Breast epithelium (tissue), 4 donors: Measurements from ENCODE around the gene DAPK1. TPM values are rescaled to one million over a fixed set of nuclear protein-coding genes. Genes with fewer than 3 reads are reported as not detected.

Source experiments
- DNase-seq, 2 donors: peaks; one replicate each; pipeline ENCODE4 v3.0.0-alpha.2; 2019; ENCODE audit warnings: low spot score in 2 of 2
- H3K27ac ChIP-seq, 2 donors: fragments of 200-600 bp; sonication (generic) in 1 of 2; one replicate each; pipeline ENCODE4 v1.5.1; 2016 to 2019; ENCODE audit warnings: mild to moderate bottlenecking in 1 of 2
- H3K27me3 ChIP-seq, 2 donors: fragments of 200-600 bp; sonication (generic) in 1 of 2; one replicate each; pipeline versions ENCODE4 v1.5.1 to v1.6.0; 2017 to 2019; ENCODE audit warnings: control low read depth in 1 of 2, mild to moderate bottlenecking in 1 of 2
- H3K36me3 ChIP-seq: fragments of 200-600 bp; one replicate; pipeline ENCODE4 v1.5.1; 2019
- H3K4me1 ChIP-seq, 2 donors: fragments of 200-600 bp; sonication (generic); one replicate each; pipeline ENCODE4 v1.5.1; 2016 to 2019; ENCODE audit warnings: control low read depth in 1 of 2
- H3K4me3 ChIP-seq, 3 donors: fragments of 200-600 bp; sonication (generic); 1 replicate in 2 of 3; 2 replicates in 1 of 3; pipeline ENCODE4 v1.5.1; 2016 to 2019; ENCODE audit warnings: mild to moderate bottlenecking in 3 of 3, moderate library complexity in 2 of 3
- H3K9me3 ChIP-seq, 2 donors: fragments of 200-600 bp; sonication (generic) in 1 of 2; one replicate each; pipeline ENCODE4 v1.5.1; 2016 to 2019; ENCODE audit warnings: control low read depth in 1 of 2
- POLR2A ChIP-seq: fragments of 450-650 bp; IDR thresholded peaks from one replicate; pipeline ENCODE4 v1.6.1; 2016; ENCODE audit warnings: antibody characterized with exemption, mild to moderate bottlenecking, moderate library complexity
- POLR2AphosphoS5 ChIP-seq, 3 donors: sonication (generic); formaldehyde crosslinking; IDR thresholded peaks; one replicate each; pipeline ENCODE4 v1.6.1; 2017; ENCODE audit warnings: antibody characterized with exemption in 3 of 3
- intact Hi-C: fragments of 100-400 bp; cut with DNase I; formaldehyde crosslinking; loops from one replicate; pipeline ENCODE4 v1.15.1; 2023; ENCODE audit warnings: low total_unique reads
- total RNA-seq, 3 donors: library from RNA; depleted of rRNA; stranded (reverse); fragments of >200 nt; gene quantifications; one replicate each; pipeline ENCODE4 v1.1.0, GENCODE V29; 2016
- TF ChIP-seq, protein P1 (sequence below), 3 donors: fragments of 450-650 bp; IDR thresholded peaks; one replicate each; pipeline ENCODE4 v1.5.1; 2016 to 2017; ENCODE audit warnings: antibody characterized with exemption in 3 of 3, mild to moderate bottlenecking in 3 of 3, moderate library complexity in 3 of 3

Gene DAPK1
- total RNA-seq, 3 donors from 2014 or later = 14.7 to 42.6 (median 34.5) TPM

GRCh38 chr9:87643778-87644570, 146.3 kb downstream of the DAPK1 start:
- Histone ChIP-seq H3K27ac (no peak overlapping the region), H3K4me3 (no peak overlapping the region), H3K4me1 (no peaks in the 10 kb centered on the region), H3K36me3 (no peaks in the 10 kb centered on the region), H3K9me3 (no peaks in the 10 kb centered on the region), H3K27me3 (peaks cover 0 to 26% of the 10 kb centered on the region in 2 donors)
- no peak for DNase-seq
- intact Hi-C loops = no loop called here
- TF ChIP-seq POLR2AphosphoS5 (IDR thresholded peaks at IDR 0.05) (no peak), POLR2A (no peak)
- TF ChIP-seq, protein P1, sequence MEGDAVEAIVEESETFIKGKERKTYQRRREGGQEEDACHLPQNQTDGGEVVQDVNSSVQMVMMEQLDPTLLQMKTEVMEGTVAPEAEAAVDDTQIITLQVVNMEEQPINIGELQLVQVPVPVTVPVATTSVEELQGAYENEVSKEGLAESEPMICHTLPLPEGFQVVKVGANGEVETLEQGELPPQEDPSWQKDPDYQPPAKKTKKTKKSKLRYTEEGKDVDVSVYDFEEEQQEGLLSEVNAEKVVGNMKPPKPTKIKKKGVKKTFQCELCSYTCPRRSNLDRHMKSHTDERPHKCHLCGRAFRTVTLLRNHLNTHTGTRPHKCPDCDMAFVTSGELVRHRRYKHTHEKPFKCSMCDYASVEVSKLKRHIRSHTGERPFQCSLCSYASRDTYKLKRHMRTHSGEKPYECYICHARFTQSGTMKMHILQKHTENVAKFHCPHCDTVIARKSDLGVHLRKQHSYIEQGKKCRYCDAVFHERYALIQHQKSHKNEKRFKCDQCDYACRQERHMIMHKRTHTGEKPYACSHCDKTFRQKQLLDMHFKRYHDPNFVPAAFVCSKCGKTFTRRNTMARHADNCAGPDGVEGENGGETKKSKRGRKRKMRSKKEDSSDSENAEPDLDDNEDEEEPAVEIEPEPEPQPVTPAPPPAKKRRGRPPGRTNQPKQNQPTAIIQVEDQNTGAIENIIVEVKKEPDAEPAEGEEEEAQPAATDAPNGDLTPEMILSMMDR (IDR thresholded peaks at IDR 0.05) = no peak

- intact Hi-C loops = no loop called here
Observed at GRCh38 chr9:87644659-87645058, 147.0 kb downstream of the DAPK1 start.

GRCh38 chr9:87646546-87646945, 148.9 kb downstream of the DAPK1 start:
- DNase-seq = no peak
- Histone ChIP-seq H3K27me3 (peaks cover 0 to 34% of the 10 kb centered on the region in 2 donors), H3K36me3 (no peaks in the 10 kb centered on the region), H3K9me3 (no peaks in the 10 kb centered on the region), H3K4me1 (peaks cover 0 to 6% of the 10 kb centered on the region in 2 donors), H3K4me3 (no peak overlapping the region), H3K27ac (no peak overlapping the region)
- intact Hi-C loops = no loop called here
- TF ChIP-seq POLR2A (no peak), POLR2AphosphoS5 (IDR thresholded peaks at IDR 0.05) (no peak)
- TF ChIP-seq, protein P1 (IDR thresholded peaks at IDR 0.05) = no peak

More at GRCh38 chr9:87644659-87645058, 147.0 kb downstream of the DAPK1 start:
- Histone ChIP-seq H3K27ac (no peak overlapping the region), H3K4me3 (no peak overlapping the region), H3K36me3 (no peaks in the 10 kb centered on the region), H3K4me1 (no peaks in the 10 kb centered on the region), H3K9me3 (no peaks in the 10 kb centered on the region), H3K27me3 (peaks cover 0 to 31% of the 10 kb centered on the region in 2 donors)
- no peak for DNase-seq
- TF ChIP-seq POLR2AphosphoS5 (IDR thresholded peaks at IDR 0.05) (no peak), POLR2A (no peak)
- TF ChIP-seq, protein P1 (IDR thresholded peaks at IDR 0.05) = no peak

DNA sequence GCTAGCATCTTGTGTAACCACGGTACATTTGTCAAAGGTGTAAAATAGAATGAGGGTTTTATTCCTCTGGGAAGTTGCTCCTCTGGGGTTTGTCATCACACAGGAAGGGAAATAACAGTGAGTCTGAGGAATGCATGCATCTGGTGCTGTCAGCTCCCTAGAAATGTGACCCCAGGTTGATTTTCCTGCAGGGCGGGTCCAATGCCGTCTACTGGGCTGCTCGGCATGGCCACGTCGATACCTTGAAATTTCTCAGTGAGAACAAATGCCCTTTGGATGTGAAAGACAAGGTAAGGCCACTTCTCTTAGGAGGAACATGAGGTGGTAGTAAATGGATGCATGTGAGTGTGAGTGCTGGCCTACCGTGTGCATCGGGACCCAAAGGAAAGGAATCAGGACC, 149.4 kb downstream of the DAPK1 start:
- no peak overlapping the region for H3K4me3 ChIP-seq
- no peak overlapping the region for H3K27ac ChIP-seq
- no peak for TF ChIP-seq POLR2A
- no peak for TF ChIP-seq POLR2AphosphoS5 (IDR thresholded peaks at IDR 0.05)
- TF ChIP-seq, protein P1 (IDR thresholded peaks at IDR 0.05) = no peak
- H3K27me3 ChIP-seq = peaks cover 0 to 34% of the 10 kb centered on the region in 2 donors
- peaks cover 0 to 6% of the 10 kb centered on the region in 2 donors for H3K4me1 ChIP-seq
- no peak for DNase-seq
- no peaks in the 10 kb centered on the region for H3K36me3 ChIP-seq
- no peaks in the 10 kb centered on the region for H3K9me3 ChIP-seq
- intact Hi-C loops = no loop called here

GRCh38 chr9:87648606-87649005, 150.9 kb downstream of the DAPK1 start:
- TF ChIP-seq, protein P1 (IDR thresholded peaks at IDR 0.05) = no peak
- TF ChIP-seq POLR2AphosphoS5 (IDR thresholded peaks at IDR 0.05) = no peak
- H3K27me3 ChIP-seq = peaks cover 0 to 29% of the 10 kb centered on the region in 2 donors
- H3K27ac ChIP-seq = no peak overlapping the region
- no peak overlapping the region for H3K4me3 ChIP-seq
- no peaks in the 10 kb centered on the region for H3K9me3 ChIP-seq
- intact Hi-C loops = no loop called here
- no peaks in the 10 kb centered on the region for H3K36me3 ChIP-seq
- peaks cover 0 to 6% of the 10 kb centered on the region in 2 donors for H3K4me1 ChIP-seq
- DNase-seq = no peak
